Activated naive CD8-positive, alpha-beta T cell treated with anti-CD3 and anti-CD28 coated beads for 36 hours (primary cell): Measurements from ENCODE around the gene SNX22. TPM values are rescaled to one million over a fixed set of nuclear protein-coding genes. Genes with fewer than 3 reads are reported as not detected.

Experiments used
- DNase-seq: peaks from one replicate; pipeline ENCODE4 v3.0.0; 2021
- H3K27ac Mint-ChIP-seq: one replicate; pipeline ENCODE4 v1.8.0; 2022; ENCODE audit warnings: mild to moderate bottlenecking, moderate library complexity, mixed read lengths
- H3K27me3 Mint-ChIP-seq: one replicate; pipeline ENCODE4 v1.8.0; 2022; ENCODE audit warnings: mild to moderate bottlenecking, mixed read lengths
- H3K36me3 Mint-ChIP-seq: one replicate; pipeline ENCODE4 v1.8.0; 2021; ENCODE audit warnings: mild to moderate bottlenecking, mixed read lengths
- H3K4me1 Mint-ChIP-seq: one replicate; pipeline ENCODE4 v1.8.0; 2021; ENCODE audit warnings: mixed read lengths
- H3K4me3 Mint-ChIP-seq: one replicate; pipeline ENCODE4 v1.8.0; 2022; ENCODE audit warnings: mild to moderate bottlenecking, moderate library complexity, mixed read lengths
- H3K9me3 Mint-ChIP-seq: one replicate; pipeline ENCODE4 v1.8.0; 2022; ENCODE audit warnings: mixed read lengths
- total RNA-seq, 2 experiments: library from RNA; stranded (reverse); gene quantifications; one replicate each; pipeline ENCODE4 v1.2.3, GENCODE V29; 2021

The SNX22 gene
- total RNA-seq, 2 experiments from 2014 or later = 0.42 to 0.74 TPM

- Mint-ChIP-seq H3K9me3 (no peaks in the 10 kb centered on the region), H3K4me1 (peaks cover 8% of the 10 kb centered on the region), H3K4me3 (no peak overlapping the region), H3K36me3 (peaks cover 2% of the 10 kb centered on the region), H3K27ac (no peak overlapping the region), H3K27me3 (peaks cover 4% of the 10 kb centered on the region)
- no peak for DNase-seq
These were observed 5.5 kb upstream of the SNX22 start for GRCh38 chr15:64146041-64146440.

DNA sequence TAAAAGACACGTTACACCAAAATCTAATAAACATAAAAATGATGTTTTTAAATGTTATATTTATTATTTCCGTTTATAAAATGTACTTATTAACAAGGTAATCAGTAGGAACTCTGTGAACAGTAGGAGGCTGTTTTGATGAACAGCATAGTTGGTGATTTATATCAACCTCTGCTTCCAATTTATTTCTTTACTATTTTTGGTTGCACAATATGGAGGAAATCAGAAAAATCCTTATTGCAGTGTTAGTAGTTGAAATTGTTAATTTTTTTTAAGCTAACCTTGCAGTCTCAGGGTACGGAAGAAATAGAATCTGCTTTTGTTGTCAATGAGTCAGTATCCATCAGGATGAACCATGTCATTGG, 5.0 kb upstream of the SNX22 start:
- DNase-seq = no peak
- Mint-ChIP-seq H3K4me1 (peaks cover 9% of the 10 kb centered on the region), H3K4me3 (no peak overlapping the region), H3K36me3 (no peaks in the 10 kb centered on the region), H3K27me3 (peaks cover 5% of the 10 kb centered on the region), H3K9me3 (no peaks in the 10 kb centered on the region), H3K27ac (no peak overlapping the region)

DNA sequence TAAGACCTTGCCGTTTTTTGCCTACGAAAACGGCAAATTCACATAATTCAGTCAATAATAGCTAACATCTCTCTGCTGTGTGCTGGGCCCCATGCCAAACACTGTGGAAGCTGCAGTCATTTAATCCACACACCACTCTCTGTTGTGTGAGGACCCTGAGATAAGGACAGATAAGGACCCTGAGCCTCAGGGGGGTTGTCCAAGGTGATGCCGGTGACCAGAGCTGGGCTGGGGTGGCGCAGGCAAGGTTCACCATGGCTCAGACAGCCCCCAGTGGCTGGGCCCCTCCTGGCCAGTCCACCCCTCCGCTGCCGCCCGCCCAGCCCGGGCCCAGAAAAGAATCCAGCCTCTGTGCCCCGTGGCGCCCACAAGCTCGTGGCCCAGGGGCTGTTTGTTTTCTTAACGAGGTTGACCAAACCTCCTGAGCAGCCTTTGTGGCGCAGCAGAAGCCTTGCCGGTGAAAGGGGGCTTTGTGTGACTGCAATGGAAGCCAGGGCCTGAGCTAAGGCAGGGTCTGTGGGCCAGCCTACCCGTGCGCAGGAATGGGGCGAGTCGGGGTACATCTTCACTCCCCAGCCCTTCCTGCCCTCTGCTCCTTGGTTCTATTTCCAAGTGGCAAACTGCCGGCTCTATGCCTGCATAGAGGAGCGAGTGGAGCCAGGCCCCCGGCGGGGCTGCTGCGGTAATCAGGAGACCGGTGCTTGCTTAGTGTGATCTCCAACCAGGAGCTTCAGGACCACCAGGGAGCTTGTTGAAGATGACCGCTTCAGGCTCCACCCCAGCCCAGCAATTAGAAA, 4.4 kb upstream of the SNX22 start:
- H3K27ac Mint-ChIP-seq = no peak overlapping the region
- H3K36me3 Mint-ChIP-seq = no peaks in the 10 kb centered on the region
- H3K9me3 Mint-ChIP-seq = no peaks in the 10 kb centered on the region
- no peak for DNase-seq
- H3K4me1 Mint-ChIP-seq = peaks cover 9% of the 10 kb centered on the region
- H3K4me3 Mint-ChIP-seq = no peak overlapping the region
- H3K27me3 Mint-ChIP-seq = peaks cover 5% of the 10 kb centered on the region

GRCh38 chr15:64148168-64148567, 3.4 kb upstream of the SNX22 start:
- H3K27me3 Mint-ChIP-seq = peaks cover 13% of the 10 kb centered on the region
- H3K27ac Mint-ChIP-seq = no peak overlapping the region
- H3K4me1 Mint-ChIP-seq = peaks cover 11% of the 10 kb centered on the region
- H3K4me3 Mint-ChIP-seq = no peak overlapping the region
- no peak for DNase-seq
- no peaks in the 10 kb centered on the region for H3K36me3 Mint-ChIP-seq
- no peaks in the 10 kb centered on the region for H3K9me3 Mint-ChIP-seq

DNA sequence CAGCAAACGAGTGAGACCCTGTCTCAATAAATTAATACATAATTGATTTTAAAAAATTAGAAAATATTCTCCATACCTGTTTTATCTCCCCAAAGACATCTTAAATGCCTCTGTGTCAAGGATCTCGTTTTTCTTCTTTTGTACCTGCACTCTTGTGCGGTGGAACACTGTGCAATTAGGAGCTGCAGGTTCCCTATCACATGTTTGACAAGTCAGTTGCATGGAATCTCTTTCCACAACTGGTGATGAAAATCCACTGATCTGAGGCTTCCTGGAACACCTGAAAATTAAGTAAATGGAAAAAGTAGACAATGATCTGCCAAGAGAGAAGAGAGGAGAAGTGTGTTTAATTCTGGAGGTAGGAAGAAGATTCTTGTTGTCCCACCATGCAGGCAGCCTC, 3.0 kb upstream of the SNX22 start:
- no peak for DNase-seq
- peaks cover 14% of the 10 kb centered on the region for H3K4me1 Mint-ChIP-seq

GRCh38 chr15:64149424-64149823, 2.1 kb upstream of the SNX22 start:
- DNase-seq = no peak
- H3K4me3 Mint-ChIP-seq = no peak overlapping the region
- no peak overlapping the region for H3K27ac Mint-ChIP-seq
- peaks cover 16% of the 10 kb centered on the region for H3K4me1 Mint-ChIP-seq
- no peaks in the 10 kb centered on the region for H3K9me3 Mint-ChIP-seq
- peaks cover under 1% of the 10 kb centered on the region for H3K36me3 Mint-ChIP-seq
- H3K27me3 Mint-ChIP-seq = peaks cover 16% of the 10 kb centered on the region

More for the DNA sequence above, 3.0 kb upstream of the SNX22 start:
- H3K27ac Mint-ChIP-seq = no peak overlapping the region
- H3K36me3 Mint-ChIP-seq = no peaks in the 10 kb centered on the region
- H3K4me3 Mint-ChIP-seq = no peak overlapping the region
- H3K27me3 Mint-ChIP-seq = peaks cover 16% of the 10 kb centered on the region
- no peaks in the 10 kb centered on the region for H3K9me3 Mint-ChIP-seq

- DNase-seq = no peak
- peaks cover 2% of the 10 kb centered on the region for H3K36me3 Mint-ChIP-seq
- no peak overlapping the region for H3K4me3 Mint-ChIP-seq
- H3K27ac Mint-ChIP-seq = no peak overlapping the region
- no peaks in the 10 kb centered on the region for H3K9me3 Mint-ChIP-seq
- H3K27me3 Mint-ChIP-seq = peaks cover 16% of the 10 kb centered on the region
- H3K4me1 Mint-ChIP-seq = peaks cover 16% of the 10 kb centered on the region
These were observed 1.5 kb upstream of the SNX22 start for GRCh38 chr15:64149893-64150578.

GRCh38 chr15:64152507-64153387, 1.2 kb downstream of the SNX22 start:
- H3K36me3 Mint-ChIP-seq = peaks cover 7% of the 10 kb centered on the region
- H3K27me3 Mint-ChIP-seq = peaks cover 16% of the 10 kb centered on the region
- H3K27ac Mint-ChIP-seq = peak overlapping the region; percentile 6
- peaks cover 16% of the 10 kb centered on the region for H3K4me1 Mint-ChIP-seq
- H3K9me3 Mint-ChIP-seq = no peaks in the 10 kb centered on the region
- peak; percentile 17 for DNase-seq
- peak overlapping the region; percentile 45 for H3K4me3 Mint-ChIP-seq

DNA sequence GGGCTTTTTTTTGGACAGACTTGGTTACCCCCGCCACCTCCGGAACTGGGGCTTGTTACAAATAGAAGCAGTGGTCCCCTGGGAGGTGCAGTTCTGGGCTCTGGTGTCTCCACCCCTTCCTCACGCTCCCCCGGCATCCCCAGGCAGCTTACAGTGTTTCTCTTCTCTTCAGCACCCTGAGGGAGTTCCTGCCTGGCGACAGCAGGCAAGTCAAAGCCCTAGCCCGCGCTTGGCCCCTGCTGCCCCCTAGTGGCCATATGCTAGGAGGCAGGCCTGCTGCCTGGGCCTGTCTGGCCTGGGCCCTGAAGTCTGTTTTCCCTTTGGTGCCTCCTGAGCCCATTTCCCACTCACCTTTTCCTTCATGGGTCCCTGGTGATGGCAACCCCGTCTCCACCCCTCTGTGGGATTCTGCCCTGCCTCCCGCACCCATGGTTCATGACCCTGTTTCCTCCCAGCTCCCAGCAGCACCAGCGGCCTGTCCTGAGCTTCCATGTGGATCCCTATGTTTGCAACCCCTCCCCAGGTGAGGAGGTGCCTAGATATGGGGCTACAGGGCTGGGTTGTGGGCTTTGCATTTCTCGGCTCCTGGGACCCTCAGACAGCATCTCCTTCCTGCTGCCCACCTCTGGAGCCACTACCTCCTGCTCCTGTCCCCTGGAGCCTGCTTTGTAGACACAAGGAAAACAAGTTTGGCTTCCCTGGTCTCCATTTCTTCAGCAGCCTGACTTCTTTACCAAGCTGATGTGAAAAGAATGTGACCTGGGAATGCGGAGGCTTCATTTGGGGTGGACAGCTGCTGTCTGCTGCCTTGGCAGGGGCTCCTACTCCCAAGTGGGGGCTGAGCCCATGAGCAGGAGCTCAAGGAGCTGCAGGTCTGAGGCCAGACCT, 2.2 kb downstream of the SNX22 start:
- Mint-ChIP-seq H3K27me3 (peaks cover 16% of the 10 kb centered on the region), H3K36me3 (peaks cover 15% of the 10 kb centered on the region), H3K4me1 (peaks cover 24% of the 10 kb centered on the region), H3K9me3 (no peaks in the 10 kb centered on the region), H3K27ac (peak overlapping the region; percentile 6), H3K4me3 (peak overlapping the region; percentile 37)
- peak; percentile 90 for DNase-seq

- H3K36me3 Mint-ChIP-seq = peaks cover 26% of the 10 kb centered on the region
- no peak for DNase-seq
- H3K9me3 Mint-ChIP-seq = no peaks in the 10 kb centered on the region
- peaks cover 12% of the 10 kb centered on the region for H3K27me3 Mint-ChIP-seq
- no peak overlapping the region for H3K4me3 Mint-ChIP-seq
- H3K4me1 Mint-ChIP-seq = peaks cover 32% of the 10 kb centered on the region
- no peak overlapping the region for H3K27ac Mint-ChIP-seq
These were observed 4.5 kb downstream of the SNX22 start for GRCh38 chr15:64155802-64156651.

DNA sequence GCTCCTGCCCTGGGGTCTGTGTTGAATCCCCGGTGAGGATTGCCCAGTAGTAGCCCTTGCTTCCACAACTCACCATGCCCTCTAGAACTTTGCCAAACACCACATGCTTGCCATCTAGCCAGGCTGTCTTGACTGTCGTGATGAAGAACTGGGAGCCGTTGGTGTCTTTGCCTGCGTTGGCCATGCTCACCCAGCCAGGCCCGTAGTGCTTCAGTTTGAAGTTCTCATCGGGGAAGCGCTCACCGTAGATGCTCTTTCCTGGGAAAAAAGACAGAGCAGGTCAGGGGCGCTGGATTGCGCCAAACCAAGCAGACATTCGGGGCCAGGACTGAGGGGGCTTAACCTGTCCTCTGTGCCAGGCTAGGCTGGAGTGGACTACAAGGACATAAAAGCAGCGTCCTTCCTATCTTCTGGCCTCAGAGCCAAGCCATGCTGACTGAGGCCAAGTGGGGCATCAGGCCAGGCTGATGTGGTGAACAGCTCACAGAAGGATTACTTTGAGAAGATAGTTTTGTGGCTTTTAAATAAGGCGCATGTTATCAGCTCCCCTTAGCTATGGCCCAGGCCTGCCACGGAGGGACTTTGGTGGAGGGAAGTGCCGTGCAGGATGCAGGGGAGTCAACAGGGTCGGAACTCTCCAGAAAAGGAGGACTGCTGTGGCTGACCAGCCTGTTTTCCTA, 5.3 kb downstream of the SNX22 start:
- Mint-ChIP-seq H3K4me3 (no peak overlapping the region), H3K27me3 (peaks cover 11% of the 10 kb centered on the region), H3K4me1 (peaks cover 32% of the 10 kb centered on the region), H3K9me3 (no peaks in the 10 kb centered on the region), H3K27ac (no peak overlapping the region), H3K36me3 (peaks cover 31% of the 10 kb centered on the region)
- DNase-seq = no peak

GRCh38 chr15:64157599-64158125, 6.1 kb downstream of the SNX22 start:
- no peaks in the 10 kb centered on the region for H3K9me3 Mint-ChIP-seq
- H3K4me3 Mint-ChIP-seq = no peak overlapping the region
- no peak for DNase-seq
- H3K27ac Mint-ChIP-seq = peak overlapping the region; percentile 35
- peaks cover 8% of the 10 kb centered on the region for H3K27me3 Mint-ChIP-seq
- H3K36me3 Mint-ChIP-seq = peaks cover 36% of the 10 kb centered on the region
- peaks cover 33% of the 10 kb centered on the region for H3K4me1 Mint-ChIP-seq
